HEK293T (cell line): ENCODE data around the gene KRT79.

Experiments used
- BHLHE40 ChIP-seq: fragments of 450-650 bp; IDR thresholded peaks from 2 replicates; pipeline ENCODE4 v1.6.1; 2016; ENCODE audit warnings: mild to moderate bottlenecking, moderate library complexity, borderline replicate concordance
- ELF4 ChIP-seq: fragments of 450-650 bp; IDR thresholded peaks from 2 replicates; pipeline ENCODE4 v1.6.1; 2017; ENCODE audit warnings: antibody characterized with exemption
- FOXM1 ChIP-seq: fragments of 450-650 bp; IDR thresholded peaks from 2 replicates; pipeline ENCODE4 v1.6.1; 2017; ENCODE audit warnings: mild to moderate bottlenecking, borderline replicate concordance
- HDGF ChIP-seq: fragments of 450-650 bp; IDR thresholded peaks from 2 replicates; pipeline ENCODE4 v1.6.1; 2017; ENCODE audit warnings: antibody characterized with exemption, borderline replicate concordance
- SP1 ChIP-seq: fragments of 450-650 bp; IDR thresholded peaks from 2 replicates; pipeline ENCODE4 v1.6.1; 2017
- TF ChIP-seq, protein P1 (sequence below): fragments of 450-650 bp; IDR thresholded peaks from 2 replicates; pipeline ENCODE4 v1.6.1; 2016

DNA sequence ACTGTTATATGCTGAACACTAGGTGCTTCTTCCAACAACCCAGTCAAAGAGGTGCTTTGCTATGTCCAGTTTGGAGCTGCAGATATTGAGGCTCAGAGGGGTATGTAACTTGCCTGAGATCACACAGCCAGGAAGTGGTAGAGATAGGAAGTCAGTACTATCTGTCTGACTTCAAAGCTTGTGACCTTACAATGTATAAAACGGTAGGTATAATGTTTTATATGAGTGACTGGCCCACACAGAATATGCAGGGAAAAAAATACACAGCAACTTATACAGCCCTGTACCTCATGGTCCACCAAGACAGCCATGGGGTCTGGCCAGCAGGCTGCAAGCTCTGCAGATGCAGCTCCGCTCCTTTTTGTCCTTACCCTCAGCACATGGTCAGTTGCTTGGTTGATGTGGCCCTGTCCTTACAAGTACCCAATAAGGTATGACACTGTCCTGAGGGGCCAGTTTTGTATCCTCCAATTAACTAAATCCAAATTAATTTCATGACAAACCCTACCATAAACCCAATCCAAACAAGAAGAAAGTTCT lies 16.3 kb downstream of the KRT79 start:
- TF ChIP-seq BHLHE40, result no peak
- TF ChIP-seq, protein P1, sequence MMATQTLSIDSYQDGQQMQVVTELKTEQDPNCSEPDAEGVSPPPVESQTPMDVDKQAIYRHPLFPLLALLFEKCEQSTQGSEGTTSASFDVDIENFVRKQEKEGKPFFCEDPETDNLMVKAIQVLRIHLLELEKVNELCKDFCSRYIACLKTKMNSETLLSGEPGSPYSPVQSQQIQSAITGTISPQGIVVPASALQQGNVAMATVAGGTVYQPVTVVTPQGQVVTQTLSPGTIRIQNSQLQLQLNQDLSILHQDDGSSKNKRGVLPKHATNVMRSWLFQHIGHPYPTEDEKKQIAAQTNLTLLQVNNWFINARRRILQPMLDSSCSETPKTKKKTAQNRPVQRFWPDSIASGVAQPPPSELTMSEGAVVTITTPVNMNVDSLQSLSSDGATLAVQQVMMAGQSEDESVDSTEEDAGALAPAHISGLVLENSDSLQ, result no peak
- TF ChIP-seq SP1, result no peak
- no peak for TF ChIP-seq FOXM1
- TF ChIP-seq ELF4, result no peak
- no peak for TF ChIP-seq HDGF
